H1 (cell line): ENCODE data around the gene MYRF. TPM values are rescaled to one million over a fixed set of nuclear protein-coding genes. Genes with fewer than 3 reads are reported as not detected.

Source experiments
- CBX5 ChIP-seq: fragments of 300-800, 300-1000 bp; sonication (generic); IDR thresholded peaks from 2 replicates; pipeline ENCODE4 v1.7.1; 2016; ENCODE audit warnings: antibody characterized with exemption, low read length, low read depth
- CHD1 ChIP-seq: IDR thresholded peaks from 2 replicates; pipeline ENCODE4 v1.6.1; 2012; ENCODE audit warnings: low read depth, low read length, improper control_type of control experiment
- CTCF ChIP-seq, 3 experiments: IDR thresholded peaks; 1 replicate in 2 of 3; 2 replicates in 1 of 3; pipeline versions ENCODE4 v1.5.1 to v1.6.1; 2011; ENCODE audit warnings: low read length in 3 of 3, mild to moderate bottlenecking in 3 of 3, inconsistent platforms in 2 of 3, low read depth in 1 of 3, moderate library complexity in 1 of 3; ENCODE audit not compliant: insufficient read depth in 1 of 3; ENCODE audit errors: control extremely low read depth in 1 of 3
- E2F6 ChIP-seq: IDR thresholded peaks from 2 replicates; pipeline ENCODE4 v1.6.1; 2012; ENCODE audit warnings: inconsistent platforms
- GABPA ChIP-seq: IDR thresholded peaks from 2 replicates; pipeline ENCODE4 v1.6.1; 2011; ENCODE audit warnings: mild to moderate bottlenecking, low read length, moderate library complexity, borderline replicate concordance; ENCODE audit not compliant: insufficient read depth
- POLR2AphosphoS5 ChIP-seq: IDR thresholded peaks from 2 replicates; pipeline ENCODE4 v1.6.1; 2011; ENCODE audit warnings: low read depth, low read length
- RXRA ChIP-seq: IDR thresholded peaks from 2 replicates; pipeline ENCODE4 v1.6.1; 2011; ENCODE audit warnings: low read depth, mild to moderate bottlenecking, low read length, moderate library complexity; ENCODE audit not compliant: insufficient read depth
- SAP30 ChIP-seq: fragments of 300-600 bp; sonication (generic); IDR thresholded peaks from 2 replicates; pipeline ENCODE4 v1.7.1; 2012; ENCODE audit warnings: low read length, moderate library complexity, mild to moderate bottlenecking, inconsistent platforms; ENCODE audit not compliant: insufficient read depth, insufficient replicate concordance
- SIN3A ChIP-seq, 2 experiments: IDR thresholded peaks in 1 of 2; conservative IDR thresholded peaks in 1 of 2; 2 replicates each; pipeline ENCODE4 v1.6.1; 2011 to 2012; ENCODE audit warnings: low read length in 2 of 2, improper control_type of control experiment in 1 of 2, low read depth in 1 of 2, mild to moderate bottlenecking in 1 of 2
- SIRT6 ChIP-seq: IDR thresholded peaks from one replicate; pipeline ENCODE4 v1.7.1; 2012; ENCODE audit warnings: low read length, inconsistent platforms
- USF2 ChIP-seq: IDR thresholded peaks from 2 replicates; pipeline ENCODE4 v1.6.1; 2011; ENCODE audit warnings: low read length, improper control_type of control experiment
- ZNF274 ChIP-seq: IDR thresholded peaks from 2 replicates; pipeline ENCODE4 v1.7.0; 2012; ENCODE audit warnings: low read length, borderline replicate concordance; ENCODE audit errors: extremely low read depth
- polyA plus RNA-seq, 7 experiments: library from polyadenylated mRNA; depleted of rRNA in 3 of 7; stranded (reverse) in 5 of 7; unstranded in 2 of 7; fragments of >200 nt in 5 of 7; fragments of 200-250 nt in 2 of 7; gene quantifications; 1 replicate in 5 of 7; 2 replicates in 1 of 7; 4 replicates in 1 of 7; pipeline versions ENCODE4 v1.2.1 to v1.2.3, GENCODE V29; 2011 to 2013; ENCODE audit warnings: missing spikeins in 2 of 7, mixed read lengths in 2 of 7
- total RNA-seq: library from RNA; stranded (reverse); fragmentation: NEBNext Ultra II Directional; extraction: Animal tissue kit (Norgen Biotek cat#: 25700); gene quantifications from 2 replicates; pipeline ENCODE4 v1.2.1, GENCODE V29; 2021

The MYRF gene
- total and polyA plus RNA-seq, 2 of the 8 experiments (the other 6 are each of a cell fraction or from before 2014, with no cell fraction given): 6.0 to 6.1 TPM

GRCh38 chr11:61791737-61792309 is 39.4 kb downstream of the MYRF start (continued):
- TF ChIP-seq E2F6 (no peak), USF2 (no peak), SIN3A (conservative IDR thresholded peaks at IDR 0.05 in 1 of 2, IDR thresholded peaks at IDR 0.05 in 1 of 2; ENCODE audit: low read depth in 1 of 2, low read length in 2 of 2) (0 out of 4 replicates have a peak, but pooled peaks of 1 of the 2 experiments have one; percentile 16), CBX5 (no peak), SAP30 (no peak), POLR2AphosphoS5 (peak; percentile 68), SIRT6 (no peak), CTCF (IDR thresholded peaks at IDR 0.05; ENCODE audit: control extremely low read depth in 1 of 3, insufficient read depth in 1 of 3, low read depth in 1 of 3, low read length in 3 of 3) (peak in 2 of 3 experiments; percentile 6 to 9; a peak in 2 of 4 replicates), CHD1 (no peak), RXRA (no peak), ZNF274 (no peak), GABPA (no peak)
